Muscle of arm (tissue), 12 donors: ENCODE results near the gene LAIR1. TPM values are rescaled to one million over a fixed set of nuclear protein-coding genes. Genes with fewer than 3 reads are reported as not detected.
A peak's percentile ranks its signal among the peaks of the same experiment; 100 is the strongest.
"Not testable (repeated sequence)": the region's sequence is repeated elsewhere in the genome, so short reads cannot be mapped to it uniquely, and the experiment has no call there.

Source experiments
- DNase-seq: peaks from one replicate; pipeline ENCODE4 v3.0.0-alpha.2; 2013
- polyA plus RNA-seq, 12 donors: library from polyadenylated mRNA; unstranded; fragments of 120-200 nt; gene quantifications; one replicate each; pipeline ENCODE4 v1.2.1, GENCODE V29; 2013; ENCODE audit not compliant: insufficient read length in 12 of 12

Gene LAIR1
- polyA plus RNA-seq, 12 donors, result 5.6 to 14.3 (median 6.7) TPM; not detected in 2

DNA sequence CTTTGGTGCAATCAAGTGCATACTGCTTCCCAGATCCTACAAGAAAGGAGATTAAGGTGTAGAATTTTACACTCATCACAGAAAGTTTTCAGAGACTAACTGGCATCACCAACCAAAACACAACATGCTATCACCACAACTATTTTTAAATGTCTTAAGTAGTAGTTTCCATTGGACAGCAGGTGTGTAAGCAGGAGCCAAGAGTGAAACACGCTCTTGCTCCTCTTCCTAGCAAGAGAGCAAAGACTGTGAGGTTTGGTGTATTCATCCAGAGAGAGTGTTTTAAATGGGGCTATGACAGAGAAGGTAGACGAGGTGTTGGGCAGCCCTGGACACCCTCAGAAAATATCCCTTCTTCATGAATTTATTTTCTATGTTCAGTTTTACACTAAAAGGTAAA, 13.3 kb downstream of the LAIR1 start:
- DNase-seq, result no peak

DNA sequence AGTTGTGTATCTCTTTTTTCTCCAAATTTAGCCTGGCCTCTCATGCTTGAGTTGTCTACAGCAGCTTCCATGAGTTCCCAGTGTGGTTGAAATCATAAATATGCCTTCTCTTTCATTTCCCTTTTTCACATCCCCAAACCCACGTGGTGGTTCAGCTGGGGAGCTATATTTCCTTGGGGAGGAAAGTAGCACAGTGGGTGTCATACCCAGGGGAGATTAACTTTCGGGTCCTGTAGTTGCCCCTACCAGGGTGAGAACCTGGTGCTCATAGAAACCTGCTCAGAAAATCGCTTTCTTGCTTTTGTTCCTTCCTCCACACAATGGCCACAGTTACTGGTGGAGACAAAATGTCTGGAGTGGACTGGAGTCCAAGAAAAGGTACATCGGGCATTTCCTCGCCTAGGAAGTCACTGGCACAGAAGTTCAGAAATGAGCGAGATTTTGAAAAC, 18.8 kb downstream of the LAIR1 start:
- DNase-seq, result no peak

DNA sequence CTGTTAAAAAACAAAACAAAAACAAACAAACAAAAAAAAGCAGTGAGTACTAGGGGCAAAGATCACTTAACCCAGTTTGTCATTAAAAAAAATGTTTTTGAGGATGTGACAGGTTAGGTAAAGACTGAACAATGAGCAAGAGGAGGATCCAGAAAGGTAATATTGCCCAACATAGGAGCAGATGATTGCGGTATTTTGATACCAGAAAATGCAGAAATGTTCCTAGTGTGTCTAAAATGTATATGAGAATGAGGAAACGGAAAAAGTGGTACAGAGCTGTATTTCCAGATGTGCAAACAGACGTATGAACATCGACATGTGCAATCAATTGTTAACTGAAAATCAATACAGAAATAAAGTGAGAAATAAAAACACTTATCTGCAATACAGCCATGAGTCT, 20.9 kb downstream of the LAIR1 start:
- DNase-seq, result no peak

DNA sequence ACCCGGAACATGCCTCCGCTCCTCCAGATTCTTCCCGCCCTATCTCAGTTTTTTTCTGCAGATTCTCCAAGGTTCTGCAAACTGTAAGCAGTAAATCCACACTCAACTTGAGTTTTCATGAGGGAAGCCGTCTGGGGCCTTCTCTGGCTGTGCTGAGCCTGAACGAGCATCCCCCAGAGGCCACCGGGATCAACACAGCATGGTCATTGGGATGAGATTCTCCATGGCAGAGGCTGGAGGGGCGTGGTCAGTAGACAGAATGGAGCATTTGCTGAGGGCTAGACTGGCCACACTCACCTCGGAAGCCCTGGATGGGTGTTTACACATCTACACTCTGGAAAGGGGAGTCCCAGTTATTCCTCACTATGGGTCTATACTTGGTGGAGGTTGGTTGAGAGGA, 23.4 kb downstream of the LAIR1 start:
- no peak for DNase-seq

DNA sequence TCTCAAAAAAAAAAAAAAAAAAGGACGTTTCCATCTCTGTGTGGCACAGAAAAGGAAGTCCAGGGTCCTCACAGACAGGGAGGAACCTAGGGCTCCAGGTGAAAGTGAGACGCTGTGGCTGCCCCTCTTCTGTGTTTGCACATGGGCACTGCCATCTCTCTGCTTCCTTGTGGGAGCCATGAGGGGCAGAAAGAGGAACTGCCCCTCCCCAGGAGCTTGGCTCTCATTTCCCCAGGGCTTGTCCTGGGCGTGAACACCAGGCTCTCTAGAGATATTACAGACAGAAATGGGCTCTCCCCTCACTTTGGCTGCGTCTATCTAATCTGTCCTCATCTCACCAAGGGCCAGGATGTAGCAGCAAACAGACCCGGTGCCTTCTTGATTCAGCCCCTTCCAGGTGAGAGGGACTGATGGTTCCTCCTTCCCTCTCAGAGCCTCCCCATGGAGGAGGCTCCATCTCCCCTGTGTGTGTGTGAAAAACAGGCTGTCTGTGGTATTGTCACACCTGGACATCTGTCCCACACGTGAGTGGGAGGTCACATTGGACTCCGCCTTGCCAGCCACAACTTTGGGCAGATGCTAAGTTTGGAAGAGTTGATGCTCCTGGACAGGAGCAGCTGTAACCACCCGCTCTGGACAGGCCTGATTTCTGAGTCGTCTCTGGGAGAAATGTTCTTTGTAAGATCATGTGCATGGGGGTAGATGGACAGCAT, 24.9 kb downstream of the LAIR1 start:
- DNase-seq, result no peak

DNA sequence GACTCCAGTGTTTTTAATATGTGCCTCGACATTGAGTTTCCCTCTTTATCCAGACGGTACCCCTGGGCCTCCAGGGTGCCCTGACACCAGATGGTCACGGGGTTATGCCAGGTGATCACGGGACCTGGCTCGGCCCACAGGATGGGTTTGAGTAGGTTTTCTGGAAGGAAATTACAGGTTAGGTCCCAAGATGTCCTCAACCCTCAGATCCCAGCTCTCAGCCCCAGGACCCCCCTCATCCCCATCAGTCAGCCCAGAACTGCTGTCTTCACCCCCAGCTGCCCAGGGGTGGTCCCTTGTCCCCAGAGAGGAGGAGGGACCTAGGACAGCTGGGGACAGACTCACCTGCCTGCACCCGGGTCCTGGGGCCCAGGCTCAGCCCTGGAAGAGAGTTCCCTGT, 26.2 kb downstream of the LAIR1 start:
- no peak for DNase-seq

DNA sequence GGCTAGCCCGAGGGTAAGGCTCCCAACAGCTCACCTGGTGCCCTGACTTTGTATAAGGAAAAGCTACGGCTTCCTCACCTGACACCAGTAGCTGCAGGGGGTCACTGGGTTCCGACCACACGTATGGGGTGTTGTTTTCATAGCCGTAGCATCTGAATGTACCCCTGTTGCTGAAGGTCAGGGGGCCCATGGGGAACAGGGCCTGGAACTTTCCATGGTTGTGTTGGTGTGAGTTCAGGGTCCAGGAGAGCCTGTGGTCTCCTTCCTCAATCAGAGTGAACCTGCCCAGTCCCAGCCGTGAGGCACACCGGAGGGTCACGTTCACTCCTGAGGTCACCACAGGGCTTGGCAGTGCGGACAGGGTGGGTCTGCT, 26.9 kb downstream of the LAIR1 start:
- no peak for DNase-seq

DNA sequence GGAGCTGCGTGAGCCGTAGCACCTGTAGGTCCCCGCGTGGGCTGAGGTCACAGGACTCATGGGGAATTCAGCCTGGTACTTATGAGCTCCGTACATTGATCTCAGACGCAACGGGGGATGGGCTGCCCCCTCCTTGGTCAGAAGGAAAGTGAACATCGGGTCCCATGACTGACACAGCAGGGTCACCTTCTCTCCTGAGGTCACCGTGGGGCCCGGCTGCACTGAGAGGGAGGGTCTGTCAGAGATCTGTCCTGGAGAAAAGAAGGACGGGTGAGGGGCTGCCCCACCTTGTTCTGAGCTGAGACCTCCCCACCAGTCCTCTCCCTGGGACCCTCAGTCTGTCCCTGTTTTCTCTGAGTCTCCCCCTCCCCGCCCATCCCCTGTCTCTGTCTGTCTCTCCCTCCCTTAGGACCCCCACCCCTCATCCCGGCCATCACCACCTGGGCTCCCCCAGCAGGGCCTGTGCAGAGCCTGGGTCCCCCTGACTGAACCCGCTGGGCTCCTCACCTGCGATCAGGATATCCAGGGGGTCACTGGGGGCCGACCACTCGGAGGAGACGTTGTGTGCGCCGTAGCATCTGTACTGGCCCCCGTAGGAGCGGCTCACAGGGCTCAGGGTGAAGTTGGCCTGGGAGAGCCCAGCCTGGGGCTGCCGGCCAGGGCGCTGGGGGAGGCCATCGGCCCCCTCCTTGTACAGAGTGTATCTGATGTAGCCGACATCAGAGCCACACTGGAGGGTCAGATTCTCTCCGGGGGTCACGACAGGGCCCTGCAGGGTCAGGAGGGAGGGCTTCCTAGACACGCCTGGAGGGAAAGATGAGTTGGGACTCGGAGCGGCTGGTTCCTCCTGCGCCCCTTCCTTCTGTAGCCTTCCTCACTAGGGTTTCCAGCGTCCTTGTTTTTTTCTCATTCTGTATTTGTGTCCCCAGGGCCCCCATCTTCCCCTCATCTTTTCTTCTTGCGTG, 27.6 kb downstream of the LAIR1 start:
- no peak for DNase-seq

DNA sequence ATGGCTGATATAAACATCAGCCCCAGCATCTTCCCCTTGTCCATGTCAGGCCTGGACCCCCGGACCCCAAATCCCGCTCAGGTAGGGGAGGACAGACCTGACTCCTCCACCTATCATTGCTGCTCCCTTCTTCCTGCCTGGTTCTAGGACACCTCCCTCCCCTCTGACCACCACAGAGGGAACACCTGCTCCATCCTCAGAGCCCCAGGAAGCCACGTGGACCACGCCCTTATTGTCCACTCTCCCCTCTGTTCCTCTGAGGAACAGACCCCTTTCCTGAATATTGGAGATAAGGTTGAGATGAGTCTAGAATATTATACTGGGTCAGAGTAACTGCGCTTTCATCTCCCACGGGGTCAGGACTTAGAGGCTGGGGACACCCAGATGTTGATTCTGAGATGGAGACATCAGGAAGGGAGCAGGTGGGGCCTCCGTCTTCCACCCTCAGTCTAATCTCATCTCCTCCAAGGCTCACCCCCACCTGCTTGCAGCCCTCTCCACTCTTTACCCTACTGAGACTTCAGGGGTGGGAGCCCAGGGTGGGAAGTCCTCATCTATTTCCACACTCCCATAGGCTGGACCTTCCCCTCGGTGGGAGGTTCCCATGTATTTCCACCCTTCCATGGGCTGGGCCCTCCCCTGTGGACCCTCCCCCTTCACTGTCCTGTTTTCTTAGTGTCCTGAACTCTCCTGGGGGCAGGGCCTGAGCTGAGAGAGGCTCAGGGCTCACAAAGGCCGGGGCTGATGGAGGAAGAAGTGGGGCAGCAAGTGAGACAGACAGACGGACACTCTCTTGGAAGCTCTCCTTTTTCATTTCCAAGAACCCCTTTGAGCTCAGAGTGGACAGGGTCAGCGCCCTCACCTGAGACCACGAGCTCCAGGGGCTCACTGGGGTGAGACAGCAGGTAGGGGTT, 28.5 kb downstream of the LAIR1 start:
- DNase-seq, result no peak

DNA sequence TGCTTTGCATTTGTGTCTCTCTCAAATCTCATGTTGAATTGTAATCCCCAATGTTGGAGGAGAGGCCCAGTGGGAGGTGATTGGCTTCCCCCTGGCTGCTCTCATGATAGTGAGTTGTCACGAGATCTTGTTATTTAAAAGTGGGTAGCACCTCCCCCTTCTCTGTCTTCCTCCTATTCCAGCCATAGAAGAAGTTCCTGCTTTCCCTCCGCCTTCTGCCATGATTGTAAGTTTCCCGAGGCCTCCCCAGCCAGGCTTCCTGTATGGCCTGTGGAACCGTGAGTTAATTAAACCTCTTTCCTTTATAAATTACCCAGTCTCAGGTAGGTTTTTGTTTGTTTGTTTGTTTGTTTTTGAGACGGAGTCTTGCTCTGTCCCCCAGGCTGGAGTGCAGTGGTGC, 29.6 kb downstream of the LAIR1 start:
- DNase-seq, result no peak

DNA sequence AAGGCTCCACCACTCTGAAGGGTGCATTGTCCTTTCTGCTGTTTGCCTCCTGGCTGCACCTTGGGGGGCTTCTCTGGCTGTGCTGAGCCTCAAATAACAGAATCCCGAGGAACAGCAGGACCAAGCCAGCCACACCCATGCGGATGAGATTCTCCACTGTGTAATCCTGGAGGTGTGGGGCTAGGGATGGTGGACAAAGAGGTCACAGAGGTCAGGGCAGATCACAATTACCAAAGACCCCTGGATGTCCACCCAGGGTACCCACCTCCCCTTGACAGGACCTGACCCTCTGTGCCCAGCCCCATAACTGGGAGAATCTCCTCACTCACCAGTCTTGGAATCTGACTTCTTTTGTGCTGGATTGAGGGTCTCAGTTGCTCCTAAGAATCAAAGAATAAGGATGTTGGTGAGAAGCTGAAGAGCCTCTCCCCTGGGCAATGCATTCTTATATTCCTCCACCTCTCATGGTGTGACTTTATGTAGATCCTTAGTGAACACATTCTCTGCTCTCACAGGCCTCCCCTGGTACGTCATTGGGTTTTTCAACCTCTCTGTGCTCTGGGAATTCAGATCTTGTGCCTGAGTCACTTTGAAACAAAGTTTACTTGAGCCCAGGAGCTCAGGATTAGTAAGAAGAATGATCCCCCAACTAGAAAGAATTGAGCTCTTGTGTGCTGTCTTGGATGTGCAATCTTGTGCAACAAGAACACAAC, 31.0 kb downstream of the LAIR1 start:
- DNase-seq, result no peak

DNA sequence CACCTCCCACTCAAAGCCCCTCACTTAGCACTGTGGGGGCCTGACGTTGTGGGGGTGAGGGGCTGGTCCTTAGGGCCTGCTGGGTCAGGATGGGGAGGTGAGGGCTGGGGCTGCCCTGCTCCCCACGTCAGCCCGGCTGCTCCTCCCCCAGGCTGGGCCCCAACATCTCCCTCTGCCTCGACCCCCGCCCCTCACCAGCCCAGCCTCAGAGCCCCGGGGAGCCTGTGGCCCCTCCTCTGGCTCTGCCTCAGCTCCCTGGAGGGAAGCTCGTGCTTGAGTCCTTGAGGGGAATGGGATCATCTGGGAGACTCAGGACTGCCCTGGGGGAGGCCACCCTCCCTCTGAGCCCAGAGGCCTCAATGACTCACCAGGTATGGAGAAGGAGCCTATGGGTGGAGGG, 32.6 kb downstream of the LAIR1 start:
- DNase-seq, result no peak

DNA sequence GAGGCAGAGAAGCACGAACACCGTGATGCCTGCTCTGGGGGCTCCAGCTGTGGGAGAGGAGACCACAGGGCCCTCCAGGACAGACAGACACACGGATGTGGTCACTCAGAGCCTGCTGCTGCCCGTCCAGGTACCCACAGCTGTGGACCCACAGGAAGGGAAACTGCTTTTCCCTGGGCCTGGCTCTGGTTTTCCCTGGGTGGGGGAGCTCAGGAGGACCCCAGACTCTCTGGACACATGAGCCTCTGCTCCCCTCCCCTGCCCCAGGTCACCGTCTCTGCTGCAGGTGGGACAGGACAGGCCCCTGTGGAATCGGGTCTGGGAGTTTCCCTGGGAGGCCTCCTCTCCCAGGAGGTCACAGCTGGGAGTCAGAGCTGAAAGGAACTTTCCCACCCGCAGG, 33.1 kb downstream of the LAIR1 start:
- DNase-seq, result no peak

DNA sequence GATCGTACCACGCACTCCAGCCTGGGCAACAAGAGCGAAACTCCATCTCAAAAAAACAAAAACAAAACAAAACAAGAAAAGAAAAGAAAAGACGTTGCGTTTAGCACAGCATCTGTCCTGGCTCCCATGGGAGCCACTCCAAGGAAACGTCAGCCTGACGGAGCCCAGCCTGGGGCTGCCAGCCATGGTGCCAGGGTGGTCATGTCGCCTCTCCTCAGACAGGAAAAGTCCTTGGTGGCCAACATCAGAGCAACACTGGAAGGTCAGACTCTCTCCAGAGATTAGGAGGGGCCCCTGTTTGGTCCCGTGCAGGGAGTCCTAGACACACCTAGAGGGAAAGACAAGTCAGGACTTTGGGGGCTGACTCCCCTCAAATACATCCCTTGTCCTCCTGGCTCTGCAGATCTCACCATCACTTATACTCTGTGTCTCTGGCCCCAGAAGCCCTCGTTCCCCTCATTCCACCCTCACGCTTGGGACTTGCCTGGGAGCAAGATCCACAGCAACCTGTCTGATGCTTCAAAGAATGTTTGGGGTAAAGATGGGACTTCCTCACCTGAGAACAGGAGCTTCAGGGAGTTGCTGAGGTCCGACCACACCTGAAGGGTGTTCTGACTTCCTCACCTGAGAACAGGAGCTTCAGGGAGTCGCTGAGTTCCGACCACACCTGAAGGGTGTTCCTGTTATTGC, 35.1 kb downstream of the LAIR1 start:
- no peak for DNase-seq

DNA sequence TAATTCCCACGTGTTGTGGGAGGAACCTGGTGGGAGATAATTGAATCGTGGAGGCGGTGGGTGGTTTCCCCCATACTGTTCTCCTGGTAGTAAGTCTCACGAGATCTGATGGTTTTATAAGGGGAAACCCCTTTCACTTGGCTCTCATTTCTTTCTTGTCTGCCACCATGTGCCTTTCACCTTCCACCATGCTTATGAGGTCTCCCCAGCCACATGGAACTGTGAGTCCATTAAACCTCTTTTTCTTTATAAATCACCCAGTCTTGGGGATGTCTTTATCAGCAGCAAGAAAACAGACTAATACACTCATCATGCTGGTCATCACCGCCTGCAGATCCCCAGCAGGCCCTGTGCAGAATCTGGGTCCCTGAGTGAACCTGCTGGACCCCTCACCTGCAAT, 36.0 kb downstream of the LAIR1 start:
- DNase-seq, result not testable (repeated sequence)

DNA sequence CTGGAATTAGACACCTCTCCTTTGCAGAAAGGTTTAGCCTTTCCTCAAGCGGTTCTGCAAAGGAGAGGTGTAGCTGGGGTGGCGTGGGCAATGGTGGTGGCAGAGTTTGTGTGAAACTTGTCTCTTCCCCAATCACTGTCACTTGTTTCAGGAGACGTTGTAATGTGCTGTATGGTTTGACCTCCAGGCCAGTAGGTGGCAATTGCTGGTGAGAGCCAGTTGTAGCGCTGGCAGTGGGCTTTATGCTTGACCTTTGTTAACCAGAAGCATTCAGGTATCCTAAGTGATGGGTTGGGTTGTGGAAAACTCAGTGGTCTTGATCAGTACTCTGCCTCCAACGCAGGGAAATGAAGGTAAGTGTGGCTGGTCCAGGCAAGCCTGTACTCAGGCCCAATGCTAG, 39.1 kb downstream of the LAIR1 start:
- DNase-seq, result no peak

DNA sequence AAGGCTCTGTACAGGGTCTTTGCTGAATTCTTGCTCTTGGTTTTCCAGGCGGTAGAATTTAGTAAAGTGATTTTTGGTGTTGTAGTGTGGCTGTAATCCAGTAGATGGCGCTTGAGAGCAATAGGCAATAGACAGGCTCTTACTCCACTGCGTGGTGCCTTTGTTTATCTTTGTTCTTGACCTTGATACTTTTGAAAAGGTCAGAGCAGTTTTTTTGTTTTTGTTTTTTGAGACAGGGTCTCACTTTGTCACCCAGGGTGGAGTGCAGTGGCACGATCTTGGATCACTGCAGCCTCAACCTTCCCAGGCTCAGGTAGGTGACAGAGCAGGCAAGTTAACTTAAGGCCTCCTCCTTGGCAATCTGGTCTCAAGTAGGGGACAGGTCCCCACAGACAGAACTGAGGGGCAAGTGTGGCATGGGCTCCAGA, 39.5 kb downstream of the LAIR1 start:
- DNase-seq, result peak; percentile 39

DNA sequence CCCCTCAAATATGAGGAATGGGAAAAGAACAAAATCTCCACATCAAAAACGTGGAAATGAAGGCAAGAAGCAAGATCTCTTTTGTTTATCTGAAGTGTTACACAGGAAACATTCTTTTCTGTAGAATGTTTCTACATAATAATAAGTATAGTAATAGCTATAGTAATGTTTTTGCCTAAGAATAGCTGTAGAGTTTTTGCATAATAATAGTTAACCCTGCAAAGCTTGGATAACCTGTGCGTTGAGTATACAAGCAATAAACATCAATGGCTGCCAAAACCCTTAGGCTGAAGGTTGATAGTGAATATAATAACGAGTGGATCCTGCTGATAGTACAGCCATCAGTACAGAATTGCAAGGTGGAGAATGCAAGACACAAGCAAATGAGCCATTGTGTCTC, 40.7 kb downstream of the LAIR1 start:
- no peak for DNase-seq

DNA sequence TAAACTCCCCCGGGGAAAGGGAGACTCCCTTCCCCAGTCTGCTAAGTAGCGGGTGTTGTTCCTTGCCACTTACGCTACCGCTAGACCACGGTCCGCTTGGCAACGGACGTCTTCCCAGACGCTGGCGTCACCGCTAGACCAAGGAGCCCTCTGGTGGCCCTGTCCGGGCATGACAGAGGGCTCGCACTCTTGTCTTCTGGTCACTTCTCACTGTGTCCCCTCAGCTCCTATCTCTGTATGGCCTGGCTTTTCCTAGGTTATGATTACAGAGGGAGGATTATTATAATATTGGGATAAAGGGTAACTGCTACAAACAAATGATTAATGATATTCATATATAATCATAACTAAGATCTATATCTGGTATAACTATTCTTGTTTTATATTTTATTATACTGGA, 41.8 kb downstream of the LAIR1 start:
- not testable (repeated sequence) for DNase-seq

DNA sequence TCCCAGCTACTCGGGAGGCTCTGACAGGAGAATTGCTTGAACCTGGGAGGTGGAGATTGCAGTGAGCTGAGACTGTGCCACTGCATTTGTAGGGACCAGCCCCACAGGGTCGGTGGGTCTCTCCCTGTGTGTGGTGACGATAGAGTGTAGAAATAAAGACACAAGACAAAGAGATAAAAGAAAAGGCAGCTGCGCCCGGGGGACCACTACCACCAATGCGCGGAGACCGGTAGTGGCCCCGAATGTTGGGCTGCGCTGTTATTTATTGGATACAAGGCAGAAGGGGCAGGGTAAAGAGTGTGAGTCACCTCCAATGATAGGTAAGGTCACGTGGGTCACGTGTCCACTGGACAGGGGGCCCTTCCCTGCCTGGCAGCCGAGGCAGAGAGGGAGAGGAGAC, 42.4 kb downstream of the LAIR1 start:
- DNase-seq, result not testable (repeated sequence)
